ENCODE measurements around the gene TUBB6.
A peak's percentile ranks its signal among the peaks of the same experiment; 100 is the strongest.

TUBB6 gene

DNA sequence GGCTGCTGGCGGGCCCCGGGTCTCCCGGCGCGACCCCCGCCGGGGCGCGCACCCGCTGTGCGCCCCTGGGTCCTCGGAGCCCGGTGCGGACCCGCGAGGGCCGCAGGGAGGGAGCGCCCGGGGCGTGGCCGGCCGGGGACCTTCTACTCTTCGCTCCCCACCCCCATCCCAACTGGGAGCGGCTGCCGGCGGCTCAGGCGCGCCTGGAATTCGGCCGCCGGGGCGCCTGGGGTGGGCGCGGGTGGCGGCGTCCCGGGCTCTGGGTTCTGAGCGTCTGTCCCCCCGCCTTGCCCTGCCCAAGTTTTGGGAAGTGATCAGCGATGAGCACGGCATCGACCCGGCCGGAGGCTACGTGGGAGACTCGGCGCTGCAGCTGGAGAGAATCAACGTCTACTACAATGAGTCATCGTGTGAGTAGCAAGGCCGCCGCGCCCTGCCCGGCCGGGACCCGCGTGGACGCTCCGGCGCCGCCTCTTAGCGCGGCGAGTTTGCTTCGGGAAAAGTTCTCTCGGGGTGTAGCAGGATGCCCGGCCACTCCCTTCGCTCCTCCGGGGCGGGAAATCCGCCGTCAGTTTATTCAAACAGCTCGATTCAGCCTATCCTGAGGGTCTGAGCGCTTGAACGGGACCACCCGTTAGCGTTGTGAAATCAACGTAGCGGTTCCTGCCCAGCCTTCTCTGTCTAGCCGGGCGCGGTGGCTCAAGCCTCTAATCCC is 502 bp downstream of the TUBB6 start:
- H3K27ac ChIP-seq (ENCODE audit: poor library complexity, severe bottlenecking) = peak overlapping the region; percentile 94
- H3K4me1 ChIP-seq (ENCODE audit: insufficient read depth, poor library complexity, severe bottlenecking) = peaks cover 21% of the 10 kb centered on the region
- ATAC-seq (ENCODE audit: low read depth) (peak; percentile 57), DNase-seq (ENCODE audit: low spot score) (peak; percentile 86)
- TF ChIP-seq CTCF (IDR thresholded peaks at IDR 0.05; ENCODE audit: poor library complexity, severe bottlenecking) = peak; percentile 2
- H3K27me3 ChIP-seq (ENCODE audit: insufficient read depth, poor library complexity, severe bottlenecking) = no peaks in the 10 kb centered on the region
- peaks cover 49% of the 10 kb centered on the region for H3K36me3 ChIP-seq (ENCODE audit: low read depth)
- peak overlapping the region; percentile 95 for H3K4me3 ChIP-seq (ENCODE audit: severe bottlenecking)
- H3K9me3 ChIP-seq (ENCODE audit: severe bottlenecking) = peaks cover 10% of the 10 kb centered on the region

DNA sequence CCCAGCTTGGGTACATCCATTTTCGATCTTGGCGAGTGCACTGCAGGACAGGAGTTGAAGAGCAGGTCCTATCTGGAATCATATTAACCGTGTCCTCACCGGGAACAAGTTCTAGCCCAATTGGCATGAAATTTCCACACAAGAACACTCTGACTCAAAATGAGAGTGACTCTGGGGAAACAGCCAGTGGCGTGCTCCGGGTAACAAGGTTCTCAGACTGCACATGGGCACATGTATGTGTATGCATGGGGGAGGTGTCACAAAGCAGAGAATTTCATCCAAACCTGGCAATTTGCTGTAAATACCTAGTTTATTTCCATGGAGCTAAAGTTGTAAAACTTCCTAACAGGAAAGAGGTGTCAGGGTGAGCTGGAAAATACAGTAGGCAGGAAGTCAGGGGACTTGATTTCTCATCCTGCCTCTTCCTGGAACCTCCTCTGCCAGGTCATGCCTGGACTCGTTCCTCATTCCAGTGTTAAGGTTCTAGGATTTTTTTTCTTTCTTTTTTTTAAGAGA is 1.7 kb downstream of the TUBB6 start:
- DNase-seq (ENCODE audit: low spot score) (no peak), ATAC-seq (ENCODE audit: low read depth) (peak; percentile 37)
- Histone ChIP-seq H3K27ac (ENCODE audit: poor library complexity, severe bottlenecking) (peak overlapping the region; percentile 94), H3K4me3 (ENCODE audit: severe bottlenecking) (peak overlapping the region; percentile 95), H3K9me3 (ENCODE audit: severe bottlenecking) (peaks cover 10% of the 10 kb centered on the region), H3K36me3 (ENCODE audit: low read depth) (peaks cover 61% of the 10 kb centered on the region), H3K4me1 (ENCODE audit: insufficient read depth, poor library complexity, severe bottlenecking) (peaks cover 19% of the 10 kb centered on the region), H3K27me3 (ENCODE audit: insufficient read depth, poor library complexity, severe bottlenecking) (no peaks in the 10 kb centered on the region)
- TF ChIP-seq CTCF (IDR thresholded peaks at IDR 0.05; ENCODE audit: poor library complexity, severe bottlenecking) = no peak

DNA sequence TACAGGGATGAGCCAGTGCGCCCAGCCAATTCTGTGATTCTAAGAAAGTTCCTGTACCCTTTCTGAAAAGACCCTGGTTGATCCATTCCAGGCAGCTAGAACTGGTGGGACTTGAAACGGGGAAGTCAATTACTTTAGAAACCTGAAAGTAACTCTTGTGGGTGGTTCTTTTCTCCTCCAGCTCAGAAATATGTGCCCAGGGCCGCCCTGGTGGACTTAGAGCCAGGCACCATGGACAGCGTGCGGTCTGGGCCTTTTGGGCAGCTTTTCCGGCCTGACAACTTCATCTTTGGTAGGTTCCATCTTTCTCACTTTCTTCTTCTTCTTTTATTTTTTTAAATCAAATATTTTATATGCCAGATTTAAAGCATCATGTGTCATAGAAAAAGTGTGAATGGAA is 2.7 kb downstream of the TUBB6 start:
- H3K36me3 ChIP-seq (ENCODE audit: low read depth) = peaks cover 71% of the 10 kb centered on the region
- peaks cover 15% of the 10 kb centered on the region for H3K4me1 ChIP-seq (ENCODE audit: insufficient read depth, poor library complexity, severe bottlenecking)
- no peak for TF ChIP-seq CTCF (IDR thresholded peaks at IDR 0.05; ENCODE audit: poor library complexity, severe bottlenecking)
- peak overlapping the region; percentile 94 for H3K27ac ChIP-seq (ENCODE audit: poor library complexity, severe bottlenecking)
- no peak for DNase-seq (ENCODE audit: low spot score)
- peaks cover 10% of the 10 kb centered on the region for H3K9me3 ChIP-seq (ENCODE audit: severe bottlenecking)
- no peak for ATAC-seq (ENCODE audit: low read depth)
- no peaks in the 10 kb centered on the region for H3K27me3 ChIP-seq (ENCODE audit: insufficient read depth, poor library complexity, severe bottlenecking)
- no peak overlapping the region for H3K4me3 ChIP-seq (ENCODE audit: severe bottlenecking)

DNA sequence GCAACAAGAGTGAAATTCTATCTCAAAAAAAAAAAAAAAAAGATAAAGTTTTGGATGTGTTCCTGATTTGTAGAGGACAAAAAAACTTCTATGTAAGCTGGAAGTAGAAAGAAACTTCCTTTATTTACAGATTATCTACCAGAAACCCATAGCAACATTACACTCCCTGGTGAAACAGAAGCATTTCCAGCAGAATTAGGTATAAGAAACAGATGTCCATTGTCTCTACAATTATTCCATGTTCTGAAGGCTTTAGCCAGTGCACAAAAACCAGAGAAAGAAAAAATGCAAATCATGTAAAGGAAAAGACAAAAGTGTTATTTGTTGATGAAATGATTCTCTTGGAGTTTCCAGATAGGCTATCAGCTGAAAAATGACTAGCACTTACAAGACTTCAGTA is 4.9 kb downstream of the TUBB6 start:
- ATAC-seq (ENCODE audit: low read depth) (no peak), DNase-seq (ENCODE audit: low spot score) (no peak)
- H3K4me1 ChIP-seq (ENCODE audit: insufficient read depth, poor library complexity, severe bottlenecking) = peaks cover 15% of the 10 kb centered on the region
- no peak overlapping the region for H3K4me3 ChIP-seq (ENCODE audit: severe bottlenecking)
- H3K9me3 ChIP-seq (ENCODE audit: severe bottlenecking) = peaks cover 10% of the 10 kb centered on the region
- peaks cover 94% of the 10 kb centered on the region for H3K36me3 ChIP-seq (ENCODE audit: low read depth)
- no peak overlapping the region for H3K27ac ChIP-seq (ENCODE audit: poor library complexity, severe bottlenecking)
- no peaks in the 10 kb centered on the region for H3K27me3 ChIP-seq (ENCODE audit: insufficient read depth, poor library complexity, severe bottlenecking)
- TF ChIP-seq CTCF (IDR thresholded peaks at IDR 0.05; ENCODE audit: poor library complexity, severe bottlenecking) = no peak

Measured in RWPE2 (cell line).